Medulla oblongata (tissue), 1 donor: ENCODE results near the gene PAK6.
A peak's percentile ranks its signal among the peaks of the same experiment; 100 is the strongest.

Source experiments
- DNase-seq: peaks from one replicate; pipeline ENCODE4 v3.0.0-alpha.2; 2015; ENCODE audit errors: extremely low spot score

The PAK6 gene

GRCh38 chr15:40238532-40239403, at the start of gene PAK6:
TSS of gene PAK6 (plus strand) at chr15:40239063. CDS start at chr15:40264786, 25,723 bp downstream.
- DNase-seq, result no peak

- DNase-seq, result no peak
These were observed 48.3 kb upstream of the PAK6 start for GRCh38 chr15:40190591-40190990.

GRCh38 chr15:40192942-40193341, 45.9 kb upstream of the PAK6 start:
- DNase-seq, result no peak

GRCh38 chr15:40197434-40197833, 41.4 kb upstream of the PAK6 start:
- DNase-seq, result no peak

GRCh38 chr15:40198355-40199085, 40.3 kb upstream of the PAK6 start:
- DNase-seq, result no peak

- DNase-seq, result no peak
These were observed 34.8 kb upstream of the PAK6 start for GRCh38 chr15:40204100-40204499.

- DNase-seq, result peak; percentile 91
These were observed 21.6 kb upstream of the PAK6 start for GRCh38 chr15:40217166-40217824.

- DNase-seq, result no peak
These were observed 19.1 kb upstream of the PAK6 start for GRCh38 chr15:40219801-40220200.

- DNase-seq, result no peak
These were observed 16.7 kb upstream of the PAK6 start for GRCh38 chr15:40222131-40222530.

- no peak for DNase-seq
These were observed 12.1 kb upstream of the PAK6 start for GRCh38 chr15:40226736-40227135.

GRCh38 chr15:40229316-40229715, 9.5 kb upstream of the PAK6 start:
- no peak for DNase-seq

- DNase-seq, result no peak
These were observed 8.9 kb upstream of the PAK6 start for GRCh38 chr15:40229956-40230355.

GRCh38 chr15:40232625-40233070, 6.2 kb upstream of the PAK6 start:
- peak; percentile 39 for DNase-seq

- DNase-seq, result no peak
These were observed 4.9 kb upstream of the PAK6 start for GRCh38 chr15:40233727-40234577.

- DNase-seq, result peak; percentile 27
These were observed 4.1 kb upstream of the PAK6 start for GRCh38 chr15:40234783-40235182.

GRCh38 chr15:40235201-40235885, 3.5 kb upstream of the PAK6 start:
- DNase-seq, result peak; percentile 55

GRCh38 chr15:40239404-40239692, 485 bp downstream of the PAK6 start:
- DNase-seq, result no peak

GRCh38 chr15:40239693-40240618, 1.1 kb downstream of the PAK6 start:
- DNase-seq, result no peak

- DNase-seq, result no peak
These were observed 1.9 kb downstream of the PAK6 start for GRCh38 chr15:40240619-40241221.
